Mesothelial cell of epicardium (in vitro differentiated cells): Measurements from ENCODE around the gene ITGAV. TPM values are rescaled to one million over a fixed set of nuclear protein-coding genes. Genes with fewer than 3 reads are reported as not detected.

ENCODE experiments used
- DNase-seq, 2 experiments: peaks; one replicate each; pipeline ENCODE4 v3.0.0; 2021; ENCODE audit warnings: low spot score in 2 of 2; ENCODE audit not compliant: unreplicated experiment in 2 of 2
- H3K27ac Mint-ChIP-seq: 2 replicates; pipeline ENCODE4 v1.8.0; 2021; ENCODE audit warnings: mixed read lengths
- H3K27me3 Mint-ChIP-seq: 2 replicates; pipeline ENCODE4 v1.8.0; 2021; ENCODE audit warnings: low read depth, mixed read lengths
- H3K36me3 Mint-ChIP-seq: 2 replicates; pipeline ENCODE4 v1.8.0; 2021; ENCODE audit warnings: mixed read lengths
- H3K4me1 Mint-ChIP-seq: 2 replicates; pipeline ENCODE4 v1.8.0; 2021; ENCODE audit warnings: mixed read lengths
- H3K4me3 Mint-ChIP-seq: 2 replicates; pipeline ENCODE4 v1.8.0; 2021; ENCODE audit warnings: mild to moderate bottlenecking, moderate library complexity, mixed read lengths
- H3K9me3 Mint-ChIP-seq: 2 replicates; pipeline ENCODE4 v1.8.0; 2021; ENCODE audit warnings: mixed read lengths
- total RNA-seq: library from RNA; stranded (reverse); gene quantifications from 3 replicates; pipeline ENCODE4 v1.2.1, GENCODE V29; 2021
- TF ChIP-seq, protein P1 (sequence below): fragments of 200-600 bp; sonication (generic); IDR thresholded peaks from one replicate; pipeline ENCODE4 v1.5.0; 2021; ENCODE audit warnings: antibody characterized with exemption; ENCODE audit not compliant: unreplicated experiment

Gene ITGAV
- total RNA-seq, 1 donor from 2014 or later, result 100 TPM

DNA sequence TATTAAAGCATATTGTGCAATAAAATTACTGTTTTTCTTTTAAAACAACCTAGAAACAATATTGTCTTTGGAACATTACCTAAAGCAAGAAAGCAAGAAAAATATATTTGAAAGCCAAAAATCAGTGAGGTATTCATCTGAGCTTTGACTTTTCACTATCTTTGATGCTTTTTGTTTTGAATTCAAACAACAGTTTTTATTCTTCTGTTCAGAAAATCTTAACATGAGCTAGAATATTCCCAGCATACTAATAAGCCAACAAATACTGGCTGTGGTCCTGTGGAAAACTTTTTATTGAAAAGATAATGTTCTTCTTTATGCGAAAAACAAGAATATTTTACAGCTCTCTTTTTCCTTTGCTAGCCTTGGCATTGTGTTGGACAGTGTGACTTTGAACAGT lies 123.8 kb downstream of the ITGAV start:
- peaks cover 3% of the 10 kb centered on the region for H3K36me3 Mint-ChIP-seq

DNA sequence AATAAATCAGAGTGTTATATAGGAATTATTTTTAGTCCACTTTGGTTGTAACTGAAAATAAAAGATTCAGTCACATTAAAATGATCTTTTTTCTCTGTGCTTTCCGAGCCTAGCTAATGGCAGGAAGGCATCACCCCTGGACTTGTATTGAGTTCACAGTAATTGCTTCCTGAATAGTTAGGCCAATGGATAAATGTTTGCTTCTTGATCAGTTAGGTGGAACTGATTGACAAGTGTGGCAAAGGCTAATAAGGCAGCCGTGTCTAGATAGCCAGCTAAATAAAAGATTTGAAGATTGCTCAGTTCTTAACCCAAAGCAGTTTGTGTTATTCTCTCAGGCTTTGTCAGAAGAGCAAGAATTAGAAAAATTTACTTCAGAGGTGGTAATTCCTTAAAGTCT lies 124.8 kb downstream of the ITGAV start:
- H3K36me3 Mint-ChIP-seq, result no peaks in the 10 kb centered on the region
- peaks cover 18% of the 10 kb centered on the region for H3K4me1 Mint-ChIP-seq
- DNase-seq, result no peak
- H3K27me3 Mint-ChIP-seq, result no peaks in the 10 kb centered on the region
- no peak overlapping the region for H3K27ac Mint-ChIP-seq
- no peak overlapping the region for H3K4me3 Mint-ChIP-seq
- TF ChIP-seq, protein P1, sequence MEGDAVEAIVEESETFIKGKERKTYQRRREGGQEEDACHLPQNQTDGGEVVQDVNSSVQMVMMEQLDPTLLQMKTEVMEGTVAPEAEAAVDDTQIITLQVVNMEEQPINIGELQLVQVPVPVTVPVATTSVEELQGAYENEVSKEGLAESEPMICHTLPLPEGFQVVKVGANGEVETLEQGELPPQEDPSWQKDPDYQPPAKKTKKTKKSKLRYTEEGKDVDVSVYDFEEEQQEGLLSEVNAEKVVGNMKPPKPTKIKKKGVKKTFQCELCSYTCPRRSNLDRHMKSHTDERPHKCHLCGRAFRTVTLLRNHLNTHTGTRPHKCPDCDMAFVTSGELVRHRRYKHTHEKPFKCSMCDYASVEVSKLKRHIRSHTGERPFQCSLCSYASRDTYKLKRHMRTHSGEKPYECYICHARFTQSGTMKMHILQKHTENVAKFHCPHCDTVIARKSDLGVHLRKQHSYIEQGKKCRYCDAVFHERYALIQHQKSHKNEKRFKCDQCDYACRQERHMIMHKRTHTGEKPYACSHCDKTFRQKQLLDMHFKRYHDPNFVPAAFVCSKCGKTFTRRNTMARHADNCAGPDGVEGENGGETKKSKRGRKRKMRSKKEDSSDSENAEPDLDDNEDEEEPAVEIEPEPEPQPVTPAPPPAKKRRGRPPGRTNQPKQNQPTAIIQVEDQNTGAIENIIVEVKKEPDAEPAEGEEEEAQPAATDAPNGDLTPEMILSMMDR, result no peak
- H3K9me3 Mint-ChIP-seq, result no peaks in the 10 kb centered on the region

More for the DNA sequence above, 123.8 kb downstream of the ITGAV start:
- Mint-ChIP-seq H3K4me3 (no peak overlapping the region), H3K27me3 (no peaks in the 10 kb centered on the region), H3K27ac (peak overlapping the region; percentile 31), H3K4me1 (peaks cover 11% of the 10 kb centered on the region), H3K9me3 (no peaks in the 10 kb centered on the region)
- TF ChIP-seq, protein P1, result no peak
- no peak for DNase-seq

DNA sequence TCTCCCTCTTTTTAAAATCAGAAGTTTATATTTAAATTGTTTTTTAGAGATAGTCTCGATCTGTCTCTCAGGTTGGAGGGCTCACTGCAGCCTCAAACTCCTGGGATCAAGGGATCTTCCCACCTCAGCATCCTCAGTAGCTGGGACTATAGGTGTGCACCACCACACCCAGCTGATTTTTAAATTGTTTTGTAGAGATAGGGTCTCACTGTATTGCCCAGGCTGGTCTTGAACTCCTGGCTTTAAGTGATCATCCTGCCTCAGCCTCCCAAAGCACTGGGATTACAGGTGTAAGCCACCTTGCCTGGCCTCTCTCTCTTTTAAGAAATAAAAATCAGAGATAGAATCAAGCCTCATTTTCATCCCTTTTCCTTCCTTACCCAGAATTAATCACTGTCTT lies 126.1 kb downstream of the ITGAV start:
- no peaks in the 10 kb centered on the region for H3K27me3 Mint-ChIP-seq
- H3K4me1 Mint-ChIP-seq, result peaks cover 19% of the 10 kb centered on the region
- no peak for DNase-seq
- H3K9me3 Mint-ChIP-seq, result no peaks in the 10 kb centered on the region
- no peak overlapping the region for H3K27ac Mint-ChIP-seq
- TF ChIP-seq, protein P1, result no peak
- no peaks in the 10 kb centered on the region for H3K36me3 Mint-ChIP-seq
- no peak overlapping the region for H3K4me3 Mint-ChIP-seq

DNA sequence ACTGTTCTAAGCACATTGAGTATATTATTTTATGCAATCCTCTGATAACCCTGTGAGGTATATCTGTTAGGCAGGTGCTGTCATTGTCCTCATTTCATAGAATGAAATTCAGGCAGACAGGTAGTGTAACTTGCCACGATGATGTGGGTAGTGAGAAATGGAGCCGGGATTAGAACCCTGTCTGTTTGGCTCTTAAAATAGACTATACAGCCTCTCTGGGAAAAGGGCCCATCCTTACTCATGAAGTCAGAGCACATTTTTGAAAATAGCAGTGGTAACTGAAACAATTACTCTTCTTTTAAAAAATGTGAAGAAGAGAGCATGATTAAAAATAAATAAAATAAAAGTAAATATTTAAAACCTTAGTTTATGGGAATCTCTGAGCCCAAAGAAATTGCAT lies 127.0 kb downstream of the ITGAV start:
- no peak for DNase-seq
- H3K4me1 Mint-ChIP-seq, result peaks cover 19% of the 10 kb centered on the region
- no peak overlapping the region for H3K27ac Mint-ChIP-seq
- no peak overlapping the region for H3K4me3 Mint-ChIP-seq
- H3K9me3 Mint-ChIP-seq, result no peaks in the 10 kb centered on the region
- no peaks in the 10 kb centered on the region for H3K27me3 Mint-ChIP-seq
- TF ChIP-seq, protein P1, result no peak
- no peaks in the 10 kb centered on the region for H3K36me3 Mint-ChIP-seq

DNA sequence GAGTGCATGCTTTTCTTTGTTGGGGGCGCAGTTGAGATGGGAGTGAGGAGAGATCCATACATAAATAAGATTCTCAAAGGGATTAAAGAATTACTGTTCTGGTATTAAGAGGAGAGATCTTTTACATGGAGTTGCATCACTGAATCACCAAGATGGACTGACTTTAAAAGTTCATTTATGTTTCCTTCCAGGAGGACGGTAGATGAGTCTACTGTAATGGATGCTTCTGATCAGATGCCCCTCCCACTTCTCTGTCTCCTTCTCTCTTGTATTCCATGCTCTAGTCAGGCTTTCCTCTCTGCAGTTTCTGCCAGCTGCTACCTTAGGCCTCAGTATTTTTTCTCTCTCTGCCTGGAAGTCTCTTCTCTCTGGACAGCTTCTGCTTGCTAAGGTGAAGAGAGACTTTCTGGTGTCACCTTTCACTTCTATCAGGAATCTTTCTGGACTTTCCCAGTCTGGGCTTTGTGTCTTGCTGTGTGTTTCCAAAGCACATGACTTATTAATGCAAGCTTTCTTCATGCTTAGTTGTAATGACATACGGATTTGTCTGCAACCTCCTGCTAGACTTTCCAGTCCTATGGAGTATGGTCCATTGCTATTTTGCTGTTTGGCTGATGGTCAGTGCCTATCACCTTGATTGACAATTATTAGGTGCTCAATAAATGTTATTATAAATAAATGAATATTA lies 127.6 kb downstream of the ITGAV start:
- no peaks in the 10 kb centered on the region for H3K9me3 Mint-ChIP-seq
- no peak for DNase-seq
- H3K4me1 Mint-ChIP-seq, result peaks cover 19% of the 10 kb centered on the region
- no peaks in the 10 kb centered on the region for H3K36me3 Mint-ChIP-seq
- TF ChIP-seq, protein P1, result no peak
- H3K27ac Mint-ChIP-seq, result peak overlapping the region; percentile 37
- no peaks in the 10 kb centered on the region for H3K27me3 Mint-ChIP-seq
- no peak overlapping the region for H3K4me3 Mint-ChIP-seq
